Loucy (cell line): ENCODE data around the gene RAPGEF2.

ENCODE experiments used
- H2AFZ ChIP-seq: fragments of 200-600 bp; sonication (generic); 2 replicates; pipeline ENCODE4 v1.6.0; 2016; ENCODE audit warnings: antibody characterized with exemption, mild to moderate bottlenecking, low read length, moderate library complexity
- H3F3A ChIP-seq: fragments of 200-600 bp; 2 replicates; pipeline ENCODE4 v1.6.0; 2016; ENCODE audit warnings: antibody characterized with exemption, low read depth, mild to moderate bottlenecking
- H3K27me3 ChIP-seq: fragments of 200-600 bp; sonication (generic); 2 replicates; pipeline ENCODE4 v1.6.1; 2014; ENCODE audit warnings: low read length, mild to moderate bottlenecking; ENCODE audit not compliant: insufficient read depth, poor library complexity, severe bottlenecking
- H3K36me3 ChIP-seq: fragments of 200-600 bp; sonication (generic); 2 replicates; pipeline ENCODE4 v1.6.1; 2016; ENCODE audit warnings: low read length; ENCODE audit not compliant: insufficient read depth
- H3K4me1 ChIP-seq: fragments of 200-600 bp; sonication (generic); 2 replicates; pipeline ENCODE4 v1.5.1; 2014; ENCODE audit warnings: low read length, mild to moderate bottlenecking; ENCODE audit not compliant: insufficient read depth, poor library complexity, severe bottlenecking
- H3K4me2 ChIP-seq: fragments of 200-600 bp; sonication (generic); 2 replicates; pipeline ENCODE4 v1.6.0; 2014; ENCODE audit warnings: antibody characterized with exemption, low read length, low read depth, mild to moderate bottlenecking; ENCODE audit not compliant: poor library complexity, severe bottlenecking
- H3K4me3 ChIP-seq: fragments of 200-600 bp; sonication (generic); 2 replicates; pipeline ENCODE4 v1.5.1; 2014; ENCODE audit warnings: low read length, mild to moderate bottlenecking, mixed read lengths; ENCODE audit not compliant: poor library complexity, severe bottlenecking
- H3K79me2 ChIP-seq: fragments of 200-600 bp; sonication (generic); 2 replicates; pipeline ENCODE4 v1.6.1; 2014; ENCODE audit warnings: low read length; ENCODE audit not compliant: insufficient read depth
- H3K9ac ChIP-seq: fragments of 200-600 bp; sonication (generic); 2 replicates; pipeline ENCODE4 v1.6.0; 2014; ENCODE audit warnings: mild to moderate bottlenecking, low read depth, low read length, moderate library complexity; ENCODE audit not compliant: poor library complexity, severe bottlenecking
- H3K9me2 ChIP-seq: fragments of 200-600 bp; sonication (generic); replicated peaks from 2 replicates; pipeline ENCODE4 v1.6.1; 2016; ENCODE audit warnings: low read depth, low read length, mixed read lengths
- H3K9me3 ChIP-seq: fragments of 200-600 bp; sonication (generic); 2 replicates; pipeline ENCODE4 v1.6.1; 2014; ENCODE audit warnings: mild to moderate bottlenecking, antibody characterized with exemption, low read length, low read depth; ENCODE audit not compliant: insufficient read depth
- H4K20me1 ChIP-seq: fragments of 200-600 bp; sonication (generic); 2 replicates; pipeline ENCODE4 v1.6.0; 2014; ENCODE audit warnings: antibody characterized with exemption, low read length, mild to moderate bottlenecking; ENCODE audit not compliant: insufficient read depth, poor library complexity, severe bottlenecking
- EZH2phosphoT487 ChIP-seq: fragments of 200-600 bp; IDR thresholded peaks from 2 replicates; pipeline ENCODE4 v1.6.1; 2018; ENCODE audit warnings: antibody characterized with exemption, mild to moderate bottlenecking, moderate library complexity, borderline replicate concordance
- TF ChIP-seq, protein P1 (sequence below): fragments of 200-600 bp; sonication (generic); conservative IDR thresholded peaks from 2 replicates; pipeline ENCODE4 v1.5.1; 2014; ENCODE audit warnings: mild to moderate bottlenecking, antibody characterized with exemption, low read length

RAPGEF2 gene

DNA sequence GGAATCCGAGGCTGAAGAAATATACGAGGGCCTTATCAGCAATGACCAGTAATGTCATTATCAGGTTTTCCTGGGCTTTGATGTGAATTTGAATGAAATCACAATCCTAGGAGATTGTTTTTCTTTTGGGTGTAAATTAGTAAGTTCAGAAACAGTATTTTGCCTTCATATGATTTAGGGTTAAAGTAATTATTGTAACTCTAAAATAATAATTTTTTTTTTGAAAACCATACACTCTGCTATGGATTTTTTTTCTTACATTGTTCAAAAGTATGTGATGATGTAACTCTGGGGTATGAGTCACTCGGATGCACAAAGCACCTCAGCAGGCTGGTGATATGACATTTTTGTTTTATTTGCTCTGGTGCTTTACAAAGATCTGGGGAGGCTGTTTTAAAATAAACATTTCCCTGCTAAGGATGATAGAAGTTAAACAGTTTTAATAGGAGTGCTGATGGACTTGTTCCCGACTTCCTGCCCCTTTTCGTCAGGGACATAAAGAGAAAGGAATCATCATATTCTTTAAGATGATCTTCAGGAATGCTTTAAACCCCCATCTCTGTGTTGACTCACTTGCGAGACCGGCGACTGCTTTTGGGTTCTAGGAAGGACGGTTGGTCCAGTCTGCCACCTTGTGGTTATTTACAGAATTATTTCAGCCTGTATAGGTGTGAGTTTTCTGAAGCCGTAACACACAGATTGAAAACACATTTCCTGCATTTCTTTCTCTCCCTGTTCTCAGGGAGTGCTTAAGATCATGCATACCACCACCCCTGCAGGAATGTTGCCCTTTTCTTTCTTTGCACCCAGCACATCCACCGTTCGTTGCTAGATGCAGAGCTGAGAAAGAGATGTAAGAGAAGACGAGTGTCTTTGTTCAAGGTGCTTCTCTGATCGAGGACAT is 72.5 kb downstream of the RAPGEF2 start:
- H3K4me2 ChIP-seq: peak overlapping the region; percentile 62
- H4K20me1 ChIP-seq: peaks cover 7% of the 10 kb centered on the region
- H3K4me3 ChIP-seq: peak overlapping the region; percentile 57
- H3K36me3 ChIP-seq: no peaks in the 10 kb centered on the region
- peak overlapping the region; percentile 7; the same call in 1 of the 2 replicates for H2AFZ ChIP-seq
- peaks cover 84% of the 10 kb centered on the region for H3K4me1 ChIP-seq
- peaks cover 98% of the 10 kb centered on the region for H3K79me2 ChIP-seq
- TF ChIP-seq, protein P1, sequence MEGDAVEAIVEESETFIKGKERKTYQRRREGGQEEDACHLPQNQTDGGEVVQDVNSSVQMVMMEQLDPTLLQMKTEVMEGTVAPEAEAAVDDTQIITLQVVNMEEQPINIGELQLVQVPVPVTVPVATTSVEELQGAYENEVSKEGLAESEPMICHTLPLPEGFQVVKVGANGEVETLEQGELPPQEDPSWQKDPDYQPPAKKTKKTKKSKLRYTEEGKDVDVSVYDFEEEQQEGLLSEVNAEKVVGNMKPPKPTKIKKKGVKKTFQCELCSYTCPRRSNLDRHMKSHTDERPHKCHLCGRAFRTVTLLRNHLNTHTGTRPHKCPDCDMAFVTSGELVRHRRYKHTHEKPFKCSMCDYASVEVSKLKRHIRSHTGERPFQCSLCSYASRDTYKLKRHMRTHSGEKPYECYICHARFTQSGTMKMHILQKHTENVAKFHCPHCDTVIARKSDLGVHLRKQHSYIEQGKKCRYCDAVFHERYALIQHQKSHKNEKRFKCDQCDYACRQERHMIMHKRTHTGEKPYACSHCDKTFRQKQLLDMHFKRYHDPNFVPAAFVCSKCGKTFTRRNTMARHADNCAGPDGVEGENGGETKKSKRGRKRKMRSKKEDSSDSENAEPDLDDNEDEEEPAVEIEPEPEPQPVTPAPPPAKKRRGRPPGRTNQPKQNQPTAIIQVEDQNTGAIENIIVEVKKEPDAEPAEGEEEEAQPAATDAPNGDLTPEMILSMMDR: peak; percentile 86
- no peak for TF ChIP-seq EZH2phosphoT487
- no peaks in the 10 kb centered on the region for H3K27me3 ChIP-seq
- no peaks in the 10 kb centered on the region for H3K9me3 ChIP-seq
- H3K9me2 ChIP-seq: no peaks in the 10 kb centered on the region
- peaks cover 3% of the 10 kb centered on the region; the same call in 1 of the 2 replicates for H3F3A ChIP-seq
- H3K9ac ChIP-seq: peak overlapping the region; percentile 53

DNA sequence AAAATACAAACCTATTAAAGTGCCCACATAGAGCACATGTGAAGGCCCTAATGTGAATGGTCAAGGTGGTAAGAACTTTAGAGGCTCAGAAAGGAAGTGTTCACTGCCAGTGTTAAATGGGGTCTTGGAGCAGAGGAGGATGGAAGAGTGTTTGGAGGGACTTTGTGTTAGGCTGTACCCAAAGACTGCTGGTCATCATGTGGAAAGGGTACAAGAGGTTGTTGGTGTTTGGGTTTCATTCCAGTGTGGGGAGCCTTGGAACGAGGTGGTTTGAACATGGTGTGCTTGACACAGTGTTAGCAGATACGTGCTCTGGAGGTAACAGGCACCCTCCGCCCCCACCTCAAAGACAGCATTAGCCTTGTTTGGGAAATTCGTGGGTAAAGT is 73.1 kb downstream of the RAPGEF2 start:
- Histone ChIP-seq H4K20me1 (peaks cover 7% of the 10 kb centered on the region), H2AFZ (peak overlapping the region; percentile 7; the same call in 1 of the 2 replicates), H3K9me2 (no peaks in the 10 kb centered on the region), H3F3A (peaks cover under 1% of the 10 kb centered on the region; the same call in 1 of the 2 replicates), H3K9me3 (no peaks in the 10 kb centered on the region), H3K4me2 (peak overlapping the region; percentile 62), H3K79me2 (peaks cover 97% of the 10 kb centered on the region), H3K27me3 (no peaks in the 10 kb centered on the region), H3K9ac (peak overlapping the region; percentile 53), H3K36me3 (no peaks in the 10 kb centered on the region), H3K4me3 (peak overlapping the region; percentile 57), H3K4me1 (peaks cover 88% of the 10 kb centered on the region)
- TF ChIP-seq, protein P1: no peak

DNA sequence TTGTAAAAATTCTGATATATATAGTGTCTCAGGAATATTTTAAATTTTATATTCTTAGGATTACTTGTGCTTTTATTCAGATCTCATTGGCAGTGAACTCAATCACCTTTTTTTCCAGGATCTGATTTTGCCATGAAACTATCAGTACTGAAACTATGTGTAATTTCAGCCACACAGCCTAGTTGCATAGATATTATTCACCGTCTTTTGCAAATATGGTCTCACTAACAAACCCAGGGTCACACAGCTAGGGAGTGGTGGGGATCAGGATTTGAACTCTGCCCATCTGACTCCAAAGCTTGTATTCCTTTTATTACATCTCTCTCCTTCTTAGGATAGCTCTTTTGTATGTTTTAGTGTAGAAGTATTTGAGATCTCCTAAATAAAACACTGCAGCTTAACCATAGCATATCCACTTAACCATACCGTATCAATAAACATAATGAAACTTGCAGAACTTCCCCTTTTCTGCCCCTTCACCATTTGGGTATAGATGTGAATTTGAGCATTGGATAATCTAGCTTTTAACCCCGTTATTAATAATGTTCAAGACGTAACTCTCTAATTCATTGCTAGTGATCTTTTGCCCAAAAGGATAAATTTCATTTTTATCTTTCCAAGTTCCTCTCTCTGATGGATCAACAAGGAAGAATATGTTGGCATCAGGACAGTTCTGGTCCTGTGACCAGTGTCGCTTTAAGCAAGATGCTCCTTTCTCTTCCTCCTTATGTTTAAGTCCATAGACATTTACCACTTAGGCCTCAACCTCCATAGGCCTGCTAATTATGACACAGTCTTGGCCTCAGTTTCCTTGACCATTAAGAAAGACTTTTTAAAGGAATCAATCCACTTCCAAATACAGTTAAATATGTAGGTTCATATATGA is 74.6 kb downstream of the RAPGEF2 start:
- Histone ChIP-seq H3K27me3 (no peaks in the 10 kb centered on the region), H4K20me1 (no peaks in the 10 kb centered on the region), H3K79me2 (peaks cover 97% of the 10 kb centered on the region), H3K4me2 (peak overlapping the region; percentile 58), H3K36me3 (no peaks in the 10 kb centered on the region), H3K9me3 (no peaks in the 10 kb centered on the region), H3F3A (no peaks in the 10 kb centered on the region; the same call in 1 of the 2 replicates), H2AFZ (no peak overlapping the region), H3K4me3 (peak overlapping the region; percentile 32), H3K4me1 (peaks cover 73% of the 10 kb centered on the region), H3K9me2 (no peaks in the 10 kb centered on the region), H3K9ac (peak overlapping the region; percentile 55)
- no peak for TF ChIP-seq EZH2phosphoT487
- TF ChIP-seq, protein P1: no peak
